ENCODE measurements around the gene KCNMA1.

The KCNMA1 gene

DNA sequence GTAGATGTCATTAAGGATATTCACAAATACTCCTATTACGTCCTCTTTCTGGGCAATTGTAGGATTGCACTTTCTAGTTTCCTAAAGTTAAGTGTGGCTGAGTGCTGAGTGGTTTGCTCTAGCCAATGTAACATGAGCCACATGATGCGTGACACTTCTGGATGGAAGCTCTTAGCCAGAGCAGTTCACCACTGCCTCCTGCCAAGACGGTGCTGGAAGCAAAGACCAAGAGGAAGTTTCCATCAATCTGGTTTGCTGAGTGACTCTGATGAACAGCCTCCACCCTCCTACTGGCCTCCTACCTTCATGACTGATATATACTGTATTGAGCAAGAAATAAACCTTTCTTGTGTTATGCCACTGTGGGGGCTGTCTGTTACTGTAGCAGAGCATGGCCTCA lies 318.1 kb downstream of the KCNMA1 start:
- peak in 3 of 4 experiments; percentile 26 to 34 (median 31) for DNase-seq

GRCh38 chr10:77318739-77319138 lies 318.9 kb downstream of the KCNMA1 start:
- DNase-seq, result no peak

DNA sequence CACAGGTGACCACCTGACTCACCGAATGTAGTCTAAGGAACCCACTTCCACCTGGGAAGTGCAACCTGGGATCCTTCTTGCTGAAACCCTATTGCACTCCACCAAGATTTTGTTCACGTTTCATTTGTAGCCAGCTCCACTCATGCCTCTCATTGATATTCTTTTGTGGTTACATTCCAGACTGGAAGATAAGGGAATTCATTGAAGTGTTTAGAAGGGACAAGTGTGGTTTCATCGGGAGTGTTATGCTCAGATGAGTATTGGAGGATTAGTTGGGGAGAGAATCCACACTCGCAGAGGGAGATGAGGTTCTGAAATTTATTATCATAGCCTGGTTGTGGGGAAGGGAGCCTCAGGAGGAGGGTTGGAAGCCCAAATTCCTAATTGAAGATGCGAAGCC lies 320.4 kb downstream of the KCNMA1 start:
- no peak for DNase-seq

DNA sequence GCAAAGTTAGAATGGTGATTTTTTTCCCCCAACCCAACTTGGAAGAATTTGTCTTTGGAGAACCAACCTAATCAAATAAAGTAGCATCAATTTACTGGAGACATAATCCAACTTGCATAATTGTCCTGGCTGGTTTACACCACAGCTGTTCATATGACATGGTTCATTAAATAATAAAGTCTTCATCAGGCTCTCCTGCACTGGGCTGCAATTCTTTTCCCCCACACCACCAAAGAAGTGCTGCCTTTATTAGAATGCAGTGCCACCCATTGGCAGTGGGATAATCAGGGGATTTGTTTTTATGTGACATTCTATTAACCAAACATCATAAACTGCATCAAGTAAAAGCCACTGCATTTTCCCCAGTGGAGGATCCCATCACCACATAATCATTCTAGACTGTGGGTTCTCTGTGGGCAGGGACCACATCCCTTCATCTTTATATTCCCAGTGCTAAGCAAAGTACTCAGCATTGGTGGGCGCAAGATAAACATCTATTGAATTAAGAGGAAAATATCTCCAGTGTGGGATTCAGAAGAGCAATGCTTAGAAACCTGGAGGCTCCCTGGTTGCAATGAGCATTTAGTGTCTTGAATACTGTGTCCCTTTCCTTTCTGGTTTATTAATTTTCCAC lies 322.0 kb downstream of the KCNMA1 start:
- DNase-seq, result no peak

GRCh38 chr10:77313066-77313750 lies 324.4 kb downstream of the KCNMA1 start:
- no peak for DNase-seq

DNA sequence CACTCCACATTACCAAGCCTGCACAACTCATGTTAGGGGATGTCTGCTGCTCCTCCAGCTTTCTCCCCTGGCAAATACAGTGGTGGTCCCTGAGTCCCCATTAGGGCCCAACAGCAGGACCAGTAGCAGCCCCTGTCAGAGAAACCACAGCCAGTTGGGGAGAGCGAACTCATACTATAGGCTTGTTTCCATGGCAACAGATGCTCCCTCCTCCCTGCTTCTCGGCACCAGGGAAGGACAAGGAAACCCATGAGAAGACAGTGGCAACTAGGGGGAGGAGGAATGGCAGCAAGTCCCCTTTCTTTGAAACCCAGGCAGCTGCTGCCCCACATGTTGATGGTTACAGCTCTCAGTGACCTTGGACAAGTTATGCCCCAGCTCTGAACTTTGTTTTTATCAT lies 326.4 kb downstream of the KCNMA1 start:
- DNase-seq, result no peak

DNA sequence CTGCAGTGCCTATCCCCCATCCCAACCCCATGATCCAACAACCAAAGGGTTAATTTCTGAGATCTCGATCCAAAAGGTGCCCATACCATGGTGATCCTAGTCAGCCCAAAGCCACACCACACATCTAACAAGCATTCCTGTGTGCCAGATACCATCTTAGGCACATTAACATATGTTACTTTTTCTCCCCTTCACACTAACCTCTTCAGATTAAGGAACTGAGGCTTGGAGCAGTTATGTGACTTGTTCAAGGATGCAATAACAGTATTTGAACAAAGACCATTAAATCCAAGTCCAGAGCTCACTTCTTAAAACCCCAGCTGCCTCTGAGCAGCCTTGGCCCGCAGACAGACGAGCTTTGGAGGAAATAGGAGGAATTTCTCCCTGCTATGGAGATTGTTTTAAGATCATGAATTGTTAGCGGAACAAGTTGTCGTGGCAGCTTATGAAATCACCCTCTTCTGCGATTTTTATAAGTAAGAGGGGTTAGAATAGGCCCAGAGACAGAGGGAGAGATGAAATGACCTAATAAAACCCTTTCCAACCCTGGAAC lies 327.2 kb downstream of the KCNMA1 start:
- no peak for DNase-seq

- no peak for DNase-seq
Measured at GRCh38 chr10:77309509-77309908, 328.1 kb downstream of the KCNMA1 start.

DNA sequence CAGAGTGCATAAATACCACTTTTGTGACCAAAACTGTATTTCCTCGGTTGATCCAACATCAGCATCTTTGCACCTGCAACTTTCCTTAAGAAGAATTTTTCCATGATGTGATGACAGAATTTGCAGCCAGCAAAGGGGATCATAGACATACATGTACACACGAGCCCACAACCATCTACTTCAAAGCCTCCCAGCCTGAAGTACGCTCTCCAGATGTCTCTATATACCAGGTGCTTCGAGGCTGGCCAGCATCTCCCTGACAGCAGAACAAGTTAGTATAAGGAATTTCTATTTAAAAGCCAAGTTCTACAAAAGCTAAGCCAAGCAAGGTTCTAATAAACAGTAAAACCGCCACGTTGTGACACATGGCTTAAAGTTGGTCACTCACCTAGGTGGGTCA lies 328.5 kb downstream of the KCNMA1 start:
- DNase-seq, result no peak

DNA sequence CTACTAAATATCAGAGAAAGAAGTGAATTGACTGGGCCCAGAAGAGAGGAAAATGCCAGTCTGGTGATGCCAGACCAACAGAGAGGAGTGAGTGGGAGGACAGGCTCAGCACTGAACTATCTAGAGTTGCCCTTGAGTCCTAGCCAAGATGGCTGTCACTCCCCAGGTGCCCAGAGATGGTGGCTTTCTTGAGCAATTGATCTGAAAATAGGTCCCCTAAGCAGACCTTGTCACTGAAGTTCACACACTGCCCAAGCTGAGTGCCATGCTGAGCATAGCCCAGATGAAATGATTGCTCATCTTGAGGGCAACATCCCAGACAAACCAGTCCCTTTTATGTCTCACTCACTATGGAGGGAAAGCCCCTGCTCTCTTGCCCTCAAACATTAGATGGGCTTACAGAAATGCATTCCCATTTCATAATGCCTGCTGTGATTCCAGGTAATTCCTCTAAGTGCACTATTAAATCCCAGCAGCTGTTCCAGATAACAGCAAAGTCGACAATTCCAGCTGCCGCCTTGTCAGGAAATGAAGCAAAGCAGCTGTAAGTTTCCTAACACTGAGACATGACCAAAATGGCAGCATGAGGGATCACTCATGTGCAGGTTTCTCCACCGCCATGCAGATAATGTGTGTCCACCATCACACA lies 329.4 kb downstream of the KCNMA1 start:
- DNase-seq, result no peak

GRCh38 chr10:77306666-77307065 lies 330.9 kb downstream of the KCNMA1 start:
- DNase-seq, result no peak

GRCh38 chr10:77305650-77306632 lies 331.7 kb downstream of the KCNMA1 start:
- DNase-seq, result no peak

GRCh38 chr10:77304192-77304591 lies 333.4 kb downstream of the KCNMA1 start:
- no peak for DNase-seq

DNA sequence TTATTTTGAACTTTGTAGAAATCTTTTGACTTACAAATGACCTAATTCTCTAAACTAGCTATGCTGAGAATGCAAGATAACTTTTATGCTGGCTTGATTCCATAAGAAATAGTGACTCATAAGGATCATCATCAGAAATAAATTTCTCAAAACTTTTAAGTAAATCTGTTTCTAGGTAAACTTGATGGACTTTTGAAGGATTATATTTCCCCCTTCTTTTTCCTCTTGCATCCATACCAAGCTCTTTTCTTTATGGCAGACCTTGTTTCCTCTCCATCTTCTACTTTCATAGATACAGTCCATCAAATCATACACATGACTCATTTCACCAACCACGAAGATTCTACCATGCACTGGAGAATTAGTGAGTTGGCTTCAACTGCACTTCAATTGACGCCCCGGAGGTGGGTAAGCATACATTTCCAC lies 336.3 kb downstream of the KCNMA1 start:
- no peak for DNase-seq

- DNase-seq, result no peak
Measured at GRCh38 chr10:77300682-77301302, 336.8 kb downstream of the KCNMA1 start.

- no peak for DNase-seq
Measured at GRCh38 chr10:77299320-77299719, 338.3 kb downstream of the KCNMA1 start.

GRCh38 chr10:77297393-77297739 lies 340.2 kb downstream of the KCNMA1 start:
- no peak for DNase-seq

GRCh38 chr10:77296534-77297392 lies 340.8 kb downstream of the KCNMA1 start:
- DNase-seq, result no peak

GRCh38 chr10:77293773-77294172 lies 343.8 kb downstream of the KCNMA1 start:
- DNase-seq, result no peak

DNA sequence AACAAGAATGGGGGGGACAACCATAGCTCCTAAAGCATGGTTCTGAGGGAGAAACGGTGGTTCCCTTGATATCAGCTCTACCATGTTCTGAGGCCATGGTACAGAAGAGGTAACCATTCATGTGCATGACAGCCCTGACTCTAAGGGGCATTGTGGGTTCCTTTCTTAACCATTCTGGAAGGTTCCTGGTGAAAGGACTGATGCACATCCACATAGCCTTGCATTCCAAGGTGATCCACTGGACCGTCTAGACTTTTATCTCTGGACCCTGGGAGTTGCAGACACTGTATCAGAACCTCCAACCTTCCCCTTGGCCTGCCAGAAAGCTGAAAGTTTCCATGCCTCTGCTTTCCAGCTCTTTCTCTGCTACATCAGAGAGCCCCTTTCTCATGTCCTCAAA lies 344.3 kb downstream of the KCNMA1 start:
- no peak for DNase-seq

Measured in suppressor macrophage (primary cell).